Panc1 (cell line): ENCODE data around the gene IVNS1ABP. TPM values are rescaled to one million over a fixed set of nuclear protein-coding genes. Genes with fewer than 3 reads are reported as not detected.

Experiments used
- ATAC-seq: fragments of 200-7000 bp; cut with Tn5 transposase; 2 replicates; pipeline ENCODE4 v1.9.1; 2020; ENCODE audit warnings: mild to moderate bottlenecking, moderate library complexity
- BruUV-seq: library from RNA; stranded (reverse); fragments of 400-500 nt; replicated peaks from 2 replicates; lab custom pipeline; 2021; lab: Mats Ljungman, UMichigan
- CTCF ChIA-PET: fragments of 300-600 bp; sonication (Branson Sonifier 250); formaldehyde crosslinking; loops from one replicate; lab custom pipeline; 2022; ENCODE audit warnings: antibody characterized with exemption; lab: Charles Lee
- POLR2A ChIA-PET: fragments of 300-600 bp; sonication (Branson Sonifier 250); formaldehyde crosslinking; loops from one replicate; lab custom pipeline; 2022; ENCODE audit warnings: antibody characterized with exemption; lab: Charles Lee
- DNase-seq: peaks from one replicate; pipeline ENCODE4 v3.0.0-alpha.2; 2010; ENCODE audit warnings: low read depth, low spot score
- H3K27ac ChIP-seq: 2 replicates; pipeline ENCODE4 v1.5.1; 2011; ENCODE audit warnings: mild to moderate bottlenecking, low read length, inconsistent platforms
- H3K27me3 ChIP-seq: fragments of 200-500 bp; sonication (Bioruptor generic); 2 replicates; pipeline ENCODE4 v1.6.0; 2014; ENCODE audit warnings: low read length, inconsistent platforms; ENCODE audit not compliant: control insufficient read depth, insufficient read depth
- H3K36me3 ChIP-seq: fragments of 200-500 bp; sonication (Bioruptor generic); 2 replicates; pipeline ENCODE4 v1.5.1; 2014; ENCODE audit warnings: inconsistent platforms, mild to moderate bottlenecking, low read length, moderate library complexity; ENCODE audit not compliant: control insufficient read depth, insufficient read depth
- H3K4me1 ChIP-seq: 2 replicates; pipeline ENCODE4 v1.5.1; 2011; ENCODE audit warnings: inconsistent platforms, mild to moderate bottlenecking, low read length, moderate library complexity; ENCODE audit not compliant: control insufficient read depth, insufficient read depth
- H3K4me3 ChIP-seq, 2 experiments: 2 replicates each; pipeline ENCODE4 v1.5.1; 2011 to 2012; ENCODE audit warnings: low read depth in 2 of 2, low read length in 2 of 2, mild to moderate bottlenecking in 2 of 2, inconsistent platforms in 1 of 2, moderate library complexity in 1 of 2
- H3K9me3 ChIP-seq: fragments of 200-500 bp; sonication (Bioruptor generic); 2 replicates; pipeline ENCODE4 v1.5.1; 2014; ENCODE audit warnings: low read depth, mild to moderate bottlenecking, inconsistent platforms, low read length, moderate library complexity; ENCODE audit not compliant: control insufficient read depth, insufficient read depth
- POLR2AphosphoS5 ChIP-seq: IDR thresholded peaks from 2 replicates; pipeline ENCODE4 v1.6.1; 2012; ENCODE audit warnings: mild to moderate bottlenecking, low read depth, low read length, moderate library complexity
- SIN3A ChIP-seq: IDR thresholded peaks from 2 replicates; pipeline ENCODE4 v1.6.1; 2012; ENCODE audit warnings: low read depth, mild to moderate bottlenecking, low read length, moderate library complexity, borderline replicate concordance; ENCODE audit not compliant: insufficient read depth
- TCF7L2 ChIP-seq: IDR thresholded peaks from 2 replicates; pipeline ENCODE4 v1.6.1; 2011; ENCODE audit warnings: mild to moderate bottlenecking, low read depth, low read length, inconsistent platforms
- in situ Hi-C: cut with HindIII; loops from 2 replicates; pipeline ENCODE4 v1.10.0; 2016; ENCODE audit warnings: low sequenced_read_pairs, low pct_unique_long_range_greater_than_20kb
- intact Hi-C: fragments of 100-400 bp; cut with micrococcal nuclease; formaldehyde crosslinking; loops from one replicate; pipeline ENCODE4 v1.10.0; 2022; ENCODE audit not compliant: unreplicated experiment
- total RNA-seq: library from RNA; stranded (reverse); gene quantifications from one replicate; pipeline ENCODE4 v1.2.1, GENCODE V29; 2021; ENCODE audit not compliant: unreplicated experiment
- TF ChIP-seq, protein P1 (sequence below), 2 experiments: IDR thresholded peaks; 2 replicates each; pipeline ENCODE4 v1.6.1; 2011 to 2012; ENCODE audit warnings: low read depth in 2 of 2, control low read depth in 1 of 2, low read length in 1 of 2, mild to moderate bottlenecking in 1 of 2, moderate library complexity in 1 of 2; ENCODE audit not compliant: insufficient read depth in 1 of 2
- TF ChIP-seq, protein P2 (sequence below): fragments of 450-650 bp; IDR thresholded peaks from 2 replicates; pipeline ENCODE4 v1.5.1; 2017; ENCODE audit warnings: mild to moderate bottlenecking

IVNS1ABP gene
- total RNA-seq, 1 experiment from 2014 or later, result 70.2 TPM

DNA sequence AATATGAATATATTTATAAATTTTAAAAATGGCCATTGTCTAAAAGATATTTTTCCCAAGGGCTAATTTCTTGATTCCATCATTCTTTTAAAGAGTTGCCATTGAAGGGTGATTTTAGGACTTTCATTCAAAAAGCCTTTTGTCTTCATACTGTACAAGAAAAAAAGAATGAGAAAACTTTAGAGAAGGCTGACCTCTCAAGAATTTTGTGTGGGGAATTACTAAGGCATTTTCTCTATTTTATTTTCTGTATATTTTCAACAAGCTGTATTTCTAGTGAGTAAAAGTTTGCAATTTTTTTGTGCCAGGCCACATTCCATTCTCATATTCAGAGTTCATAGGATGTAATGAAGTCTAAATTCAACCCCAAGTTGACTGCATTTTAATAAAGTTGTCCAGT is 49.3 kb downstream of the IVNS1ABP start:
- no TSS peak for BruUV-seq
- POLR2A ChIA-PET, result no interaction called here
- intact Hi-C loops, result no loop called here

GRCh38 chr1:185267301-185267700 is 49.7 kb downstream of the IVNS1ABP start:
- TF ChIP-seq, protein P1, sequence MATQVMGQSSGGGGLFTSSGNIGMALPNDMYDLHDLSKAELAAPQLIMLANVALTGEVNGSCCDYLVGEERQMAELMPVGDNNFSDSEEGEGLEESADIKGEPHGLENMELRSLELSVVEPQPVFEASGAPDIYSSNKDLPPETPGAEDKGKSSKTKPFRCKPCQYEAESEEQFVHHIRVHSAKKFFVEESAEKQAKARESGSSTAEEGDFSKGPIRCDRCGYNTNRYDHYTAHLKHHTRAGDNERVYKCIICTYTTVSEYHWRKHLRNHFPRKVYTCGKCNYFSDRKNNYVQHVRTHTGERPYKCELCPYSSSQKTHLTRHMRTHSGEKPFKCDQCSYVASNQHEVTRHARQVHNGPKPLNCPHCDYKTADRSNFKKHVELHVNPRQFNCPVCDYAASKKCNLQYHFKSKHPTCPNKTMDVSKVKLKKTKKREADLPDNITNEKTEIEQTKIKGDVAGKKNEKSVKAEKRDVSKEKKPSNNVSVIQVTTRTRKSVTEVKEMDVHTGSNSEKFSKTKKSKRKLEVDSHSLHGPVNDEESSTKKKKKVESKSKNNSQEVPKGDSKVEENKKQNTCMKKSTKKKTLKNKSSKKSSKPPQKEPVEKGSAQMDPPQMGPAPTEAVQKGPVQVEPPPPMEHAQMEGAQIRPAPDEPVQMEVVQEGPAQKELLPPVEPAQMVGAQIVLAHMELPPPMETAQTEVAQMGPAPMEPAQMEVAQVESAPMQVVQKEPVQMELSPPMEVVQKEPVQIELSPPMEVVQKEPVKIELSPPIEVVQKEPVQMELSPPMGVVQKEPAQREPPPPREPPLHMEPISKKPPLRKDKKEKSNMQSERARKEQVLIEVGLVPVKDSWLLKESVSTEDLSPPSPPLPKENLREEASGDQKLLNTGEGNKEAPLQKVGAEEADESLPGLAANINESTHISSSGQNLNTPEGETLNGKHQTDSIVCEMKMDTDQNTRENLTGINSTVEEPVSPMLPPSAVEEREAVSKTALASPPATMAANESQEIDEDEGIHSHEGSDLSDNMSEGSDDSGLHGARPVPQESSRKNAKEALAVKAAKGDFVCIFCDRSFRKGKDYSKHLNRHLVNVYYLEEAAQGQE (IDR thresholded peaks at IDR 0.05; ENCODE audit: insufficient read depth in 1 of 2, low read depth in 2 of 2, low read length in 1 of 2), result no peak
- TF ChIP-seq SIN3A (no peak), POLR2AphosphoS5 (no peak), TCF7L2 (no peak)
- TF ChIP-seq, protein P2, sequence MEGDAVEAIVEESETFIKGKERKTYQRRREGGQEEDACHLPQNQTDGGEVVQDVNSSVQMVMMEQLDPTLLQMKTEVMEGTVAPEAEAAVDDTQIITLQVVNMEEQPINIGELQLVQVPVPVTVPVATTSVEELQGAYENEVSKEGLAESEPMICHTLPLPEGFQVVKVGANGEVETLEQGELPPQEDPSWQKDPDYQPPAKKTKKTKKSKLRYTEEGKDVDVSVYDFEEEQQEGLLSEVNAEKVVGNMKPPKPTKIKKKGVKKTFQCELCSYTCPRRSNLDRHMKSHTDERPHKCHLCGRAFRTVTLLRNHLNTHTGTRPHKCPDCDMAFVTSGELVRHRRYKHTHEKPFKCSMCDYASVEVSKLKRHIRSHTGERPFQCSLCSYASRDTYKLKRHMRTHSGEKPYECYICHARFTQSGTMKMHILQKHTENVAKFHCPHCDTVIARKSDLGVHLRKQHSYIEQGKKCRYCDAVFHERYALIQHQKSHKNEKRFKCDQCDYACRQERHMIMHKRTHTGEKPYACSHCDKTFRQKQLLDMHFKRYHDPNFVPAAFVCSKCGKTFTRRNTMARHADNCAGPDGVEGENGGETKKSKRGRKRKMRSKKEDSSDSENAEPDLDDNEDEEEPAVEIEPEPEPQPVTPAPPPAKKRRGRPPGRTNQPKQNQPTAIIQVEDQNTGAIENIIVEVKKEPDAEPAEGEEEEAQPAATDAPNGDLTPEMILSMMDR, result no peak
- H3K36me3 ChIP-seq, result no peaks in the 10 kb centered on the region
- no peak overlapping the region for H3K4me3 ChIP-seq
- no peak overlapping the region for H3K27ac ChIP-seq
- ATAC-seq (no peak), DNase-seq (no peak)
- ChIA-PET CTCF (no interaction called here), POLR2A (interaction anchor here (0.6 kb wide), 1 partner anchor 174 kb away, joined by 3 read pairs; no protein-coding TSS in a partner anchor)
- no peaks in the 10 kb centered on the region for H3K9me3 ChIP-seq
- no peaks in the 10 kb centered on the region for H3K27me3 ChIP-seq
- in situ Hi-C loops (no loop called here), intact Hi-C loops (no loop called here)
- no TSS peak for BruUV-seq
- no peaks in the 10 kb centered on the region for H3K4me1 ChIP-seq

More for the DNA sequence above, 49.3 kb downstream of the IVNS1ABP start:
- DNase-seq (no peak), ATAC-seq (no peak)
- CTCF ChIA-PET, result no interaction called here
- in situ Hi-C loops, result no loop called here
- H3K9me3 ChIP-seq, result no peaks in the 10 kb centered on the region
- H3K4me1 ChIP-seq, result no peaks in the 10 kb centered on the region
- no peak overlapping the region for H3K4me3 ChIP-seq
- H3K27ac ChIP-seq, result no peak overlapping the region
- H3K27me3 ChIP-seq, result no peaks in the 10 kb centered on the region
- TF ChIP-seq SIN3A (no peak), POLR2AphosphoS5 (no peak)
- TF ChIP-seq, protein P1 (IDR thresholded peaks at IDR 0.05; ENCODE audit: insufficient read depth in 1 of 2, low read depth in 2 of 2, low read length in 1 of 2), result no peak
- no peaks in the 10 kb centered on the region for H3K36me3 ChIP-seq
